Posterior vena cava (tissue), 2 donors: Measurements from ENCODE around the gene SPOCK1. TPM values are rescaled to one million over a fixed set of nuclear protein-coding genes. Genes with fewer than 3 reads are reported as not detected.
"Not testable (repeated sequence)": the region's sequence is repeated elsewhere in the genome, so short reads cannot be mapped to it uniquely, and the experiment has no call there.

Experiments used
- DNase-seq: peaks from one replicate; pipeline ENCODE4 v3.0.0-alpha.2; 2020; ENCODE audit warnings: low spot score
- intact Hi-C, 2 donors: fragments of 100-400 bp; cut with DNase I; formaldehyde crosslinking; loops; one replicate each; pipeline versions ENCODE4 v1.14.1 to v1.14.2; 2022 to 2023
- total RNA-seq, 2 donors: library from RNA; stranded (reverse); fragmentation: NEBNext Ultra II Directional; extraction: Animal tissue kit (Norgen Biotek cat#: 25700); gene quantifications; one replicate each; pipeline ENCODE4 v1.2.1, GENCODE V29; 2021
- donor health status: DM: yes; HTN: yes; CAD: no.
- donor health status: DM: yes; HTN: yes; CAD: no.

SPOCK1 gene
- total RNA-seq, 2 donors from 2014 or later: 100 to 106 TPM

DNA sequence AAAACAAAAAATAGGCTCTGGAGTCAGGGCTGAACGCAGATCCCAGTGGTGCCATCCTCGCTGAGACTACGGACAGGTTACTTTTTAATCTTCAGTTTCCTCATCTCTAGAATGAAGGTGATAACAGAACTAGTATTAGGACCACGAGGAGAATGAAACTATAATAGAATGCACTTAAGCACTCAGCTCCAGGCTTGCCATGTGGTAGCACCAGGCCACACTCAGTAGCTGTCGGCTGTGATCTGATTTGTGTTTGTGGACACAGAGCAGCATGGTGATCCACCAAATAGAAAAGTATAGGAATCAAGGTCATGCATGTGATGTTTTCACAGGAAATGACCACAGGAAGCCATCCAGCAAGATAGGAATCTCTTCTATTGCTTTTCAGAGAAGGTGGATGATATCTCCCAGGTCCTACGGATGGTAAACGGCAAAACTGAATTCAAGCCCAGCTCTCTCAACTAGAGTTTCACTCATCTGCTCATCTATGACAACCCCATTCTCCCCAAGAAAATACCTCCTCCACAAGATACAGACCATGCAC, 498.0 kb downstream of the SPOCK1 start:
- DNase-seq: no peak
- intact Hi-C loops: no loop called here

- intact Hi-C loops: no loop called here
- no peak for DNase-seq
Observed at GRCh38 chr5:136999787-137000186, 499.3 kb downstream of the SPOCK1 start.

DNA sequence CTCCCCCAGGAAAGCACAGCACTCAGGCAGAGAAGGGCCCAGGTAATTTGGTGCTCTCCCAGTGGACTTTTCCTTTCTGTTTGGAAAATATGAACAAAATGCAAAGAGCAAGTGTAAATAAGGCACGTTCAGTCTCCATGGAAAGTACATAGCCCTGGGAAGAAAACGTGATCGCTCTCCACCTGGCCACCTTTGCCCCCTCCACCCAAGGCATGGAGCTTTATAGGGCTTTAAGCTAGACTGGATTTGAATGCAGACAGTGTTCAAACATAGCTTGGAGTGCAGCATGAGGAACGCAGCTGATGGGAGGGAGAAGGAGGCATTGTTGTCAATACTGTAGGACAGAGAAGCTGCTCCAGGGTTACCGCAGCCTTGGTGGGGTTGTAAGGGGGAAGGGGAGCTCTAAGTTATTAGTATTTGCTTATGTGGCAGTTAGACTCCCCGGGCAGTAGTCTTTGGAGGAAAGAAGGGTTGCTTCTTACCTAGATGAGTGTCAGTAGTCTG, 500.2 kb downstream of the SPOCK1 start:
- no peak for DNase-seq
- intact Hi-C loops: no loop called here

GRCh38 chr5:136994154-136994553, 505.0 kb downstream of the SPOCK1 start:
- intact Hi-C loops: no loop called here
- DNase-seq: no peak

GRCh38 chr5:136992796-136993489, 506.2 kb downstream of the SPOCK1 start:
- no peak for DNase-seq
- intact Hi-C loops: no loop called here

DNA sequence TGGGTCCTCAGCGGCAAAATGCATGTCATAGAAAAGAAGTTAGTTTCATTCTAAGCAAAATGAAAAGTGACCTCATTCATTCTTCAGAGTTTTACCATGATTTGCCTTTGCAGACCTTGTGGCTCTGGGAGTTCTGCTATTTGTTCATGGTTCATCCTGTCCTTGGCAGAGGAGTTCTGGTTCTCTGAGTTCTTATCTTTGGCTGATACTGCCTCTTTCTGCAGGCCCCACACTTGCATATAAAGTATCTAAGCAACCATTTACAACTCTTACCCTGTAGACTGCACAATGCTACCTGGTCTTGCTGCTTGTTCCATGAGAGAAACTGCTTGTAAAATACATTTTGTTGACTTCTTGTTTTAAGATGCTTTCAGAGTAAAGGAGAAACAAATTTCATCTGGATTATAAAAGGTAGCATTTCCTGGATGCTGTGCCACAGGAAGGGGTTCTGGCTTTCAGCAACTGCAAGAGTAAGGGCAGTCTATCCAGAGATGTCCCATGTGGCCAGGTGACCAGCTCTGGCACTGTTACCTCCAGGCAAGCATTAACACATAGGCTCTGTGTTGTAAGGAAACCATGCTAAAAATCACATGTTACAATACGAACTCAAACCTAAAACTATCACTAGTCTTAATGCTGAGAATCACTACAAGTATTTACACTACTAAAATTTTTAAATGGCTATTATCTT, 513.2 kb downstream of the SPOCK1 start:
- intact Hi-C loops: no loop called here
- DNase-seq: no peak

DNA sequence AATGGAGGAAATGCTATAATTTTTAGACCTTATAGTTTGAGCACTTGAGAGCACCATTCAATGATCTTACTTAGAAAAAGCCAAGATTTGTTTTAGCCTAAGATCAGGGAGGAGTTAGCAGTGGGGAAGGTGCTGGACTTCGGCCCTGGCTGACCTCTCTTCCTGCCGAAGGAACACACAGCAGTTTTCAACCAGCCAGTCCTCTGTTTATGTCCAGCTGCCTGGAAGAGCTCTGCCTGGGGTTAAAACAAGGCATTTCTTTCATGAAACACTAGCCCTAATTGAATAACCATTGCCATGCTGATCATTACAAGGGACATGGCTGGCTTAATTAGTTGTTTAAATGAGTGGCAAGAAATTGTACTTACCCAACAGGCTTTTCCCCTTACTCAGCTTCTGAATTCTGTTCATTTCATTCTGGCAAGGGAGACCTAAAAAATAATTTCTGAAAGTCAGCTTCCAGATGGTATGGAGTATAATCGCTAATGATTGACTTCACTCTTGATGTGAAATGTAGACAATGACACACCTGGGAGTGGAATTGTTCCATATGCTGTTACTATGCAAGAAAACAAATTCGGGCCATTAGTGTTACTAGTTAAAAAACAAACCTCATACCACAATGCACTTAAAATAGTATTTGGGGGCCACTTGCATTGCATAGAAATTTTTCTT, 514.2 kb downstream of the SPOCK1 start:
- no peak for DNase-seq
- intact Hi-C loops: no loop called here

- intact Hi-C loops: no loop called here
- no peak for DNase-seq
Observed at GRCh38 chr5:136981936-136982335, 517.2 kb downstream of the SPOCK1 start.

DNA sequence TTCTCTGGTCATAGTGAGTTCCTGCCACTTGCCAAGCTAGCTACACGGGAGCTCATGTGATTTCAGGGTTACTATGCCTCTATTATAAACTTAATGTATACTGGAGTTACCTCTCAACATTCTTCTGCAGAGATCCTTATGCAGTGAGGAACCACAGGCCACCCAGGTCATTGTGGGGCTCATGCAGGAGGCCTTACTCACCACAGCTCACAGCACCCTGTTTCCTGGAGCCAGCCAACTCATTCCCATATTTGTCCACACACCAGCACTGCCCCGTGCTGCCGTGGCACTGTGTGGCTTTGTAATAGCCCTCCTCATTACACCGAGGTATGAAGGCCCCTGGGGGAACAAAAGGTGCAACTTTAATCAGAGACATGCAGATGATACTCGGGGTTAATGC, 520.0 kb downstream of the SPOCK1 start:
- DNase-seq: no peak
- intact Hi-C loops: no loop called here

DNA sequence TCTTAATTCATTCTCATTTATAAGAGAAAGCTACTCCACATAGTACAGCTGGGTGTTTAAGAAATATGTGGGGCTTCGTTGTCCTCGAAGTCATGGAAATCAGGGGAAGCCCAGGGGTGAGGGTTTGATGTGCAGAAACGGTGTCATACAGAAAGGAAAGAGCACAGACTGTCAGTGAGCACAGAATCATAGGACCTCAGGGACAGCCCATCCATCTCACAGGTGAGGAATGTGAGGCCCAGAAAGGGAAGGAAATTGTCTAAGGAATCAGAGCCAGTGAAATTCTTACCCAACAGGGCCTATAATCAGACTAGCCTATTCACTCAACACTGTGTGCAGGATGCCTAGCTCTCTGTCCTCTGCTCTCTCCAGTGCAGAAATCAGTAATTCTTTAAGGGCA, 535.6 kb downstream of the SPOCK1 start:
- intact Hi-C loops: no loop called here
- no peak for DNase-seq

- intact Hi-C loops: no loop called here
- DNase-seq: no peak
Observed at GRCh38 chr5:136957428-136957827, 541.7 kb downstream of the SPOCK1 start.

- intact Hi-C loops: not testable (repeated sequence)
Observed at GRCh38 chr5:136954142-136954541, 545.0 kb downstream of the SPOCK1 start.

DNA sequence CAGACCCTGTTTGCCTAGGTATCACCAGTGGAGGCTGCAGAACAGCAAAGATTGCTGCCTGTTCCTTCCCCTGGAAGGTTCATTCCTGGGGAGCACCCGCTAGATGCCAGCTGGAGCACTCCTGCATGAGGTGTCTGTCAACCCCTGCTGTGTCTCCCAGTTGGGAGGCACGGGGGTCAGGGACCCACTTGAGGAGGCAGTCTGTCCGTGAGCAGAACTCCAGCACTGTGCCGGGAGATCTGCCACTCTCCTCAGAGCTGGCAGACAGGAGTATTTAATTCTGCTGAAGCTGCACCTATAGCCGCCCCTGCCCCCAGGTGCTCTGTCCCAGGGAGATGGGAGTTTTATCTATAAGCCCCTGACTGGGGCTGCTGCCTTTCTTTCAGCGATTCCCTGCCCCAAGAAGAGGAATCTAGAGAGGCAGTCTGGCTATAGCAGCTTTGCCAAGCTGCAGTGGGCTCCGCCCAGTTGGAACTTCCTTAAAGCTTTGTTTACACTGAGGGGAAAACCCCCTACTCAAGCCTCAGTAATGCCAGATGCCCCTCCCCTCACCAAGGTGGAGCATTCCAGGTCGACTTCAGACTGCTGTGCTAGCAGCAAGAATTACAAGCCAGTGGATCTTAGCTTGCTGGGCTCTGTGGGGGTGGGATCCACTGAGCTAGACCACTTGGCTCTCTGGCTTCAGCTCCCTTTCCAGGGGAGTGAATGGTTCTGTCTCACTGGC, 545.6 kb downstream of the SPOCK1 start:
- DNase-seq, intact Hi-C loops: not testable (repeated sequence)

More at GRCh38 chr5:136954142-136954541, 545.0 kb downstream of the SPOCK1 start:
- DNase-seq: not testable (repeated sequence)

GRCh38 chr5:136927571-136927970, 571.6 kb downstream of the SPOCK1 start:
- no peak for DNase-seq
- intact Hi-C loops: no loop called here

GRCh38 chr5:136926073-136926472, 573.1 kb downstream of the SPOCK1 start:
- intact Hi-C loops: no loop called here
- DNase-seq: no peak
